Endothelial cell of umbilical vein (primary cell): ENCODE measurements around the gene STYK1. TPM values are rescaled to one million over a fixed set of nuclear protein-coding genes. Genes with fewer than 3 reads are reported as not detected.

ENCODE experiments used
- BruUV-seq: library from RNA; stranded (reverse); fragments of 400-500 nt; replicated peaks from 2 replicates; lab custom pipeline; 2021; lab: Mats Ljungman, UMichigan
- CTCF ChIA-PET: fragments of 300-600, 350-600 bp; sonication (Branson Sonifier 250); formaldehyde crosslinking; loops from one replicate; lab custom pipeline; 2021; ENCODE audit warnings: antibody characterized with exemption, inconsistent platforms; lab: Charles Lee
- POLR2A ChIA-PET: fragments of 300-600, 350-600 bp; sonication (Branson Sonifier 250); formaldehyde crosslinking; loops from one replicate; lab custom pipeline; 2021; ENCODE audit warnings: antibody characterized with exemption, inconsistent platforms; lab: Charles Lee
- DNase-seq: peaks from one replicate; pipeline ENCODE4 v3.0.0-alpha.2; 2011; ENCODE audit warnings: low read depth, low spot score
- FAIRE-seq: peaks from 2 replicates; lab custom pipeline; 2011; peaks lifted over from hg19 to GRCh38; lab: Jason Lieb, UNC
- H2AFZ ChIP-seq: 2 replicates; pipeline ENCODE4 v1.6.0; 2012; ENCODE audit warnings: low read depth, low read length, control low read depth, inconsistent platforms
- H3K27ac ChIP-seq: 2 replicates; pipeline ENCODE4 v1.5.1; 2011; ENCODE audit warnings: low read depth, mild to moderate bottlenecking, control low read depth, low read length, moderate library complexity; ENCODE audit not compliant: insufficient read depth
- H3K27me3 ChIP-seq, 2 experiments: 2 replicates each; pipeline versions ENCODE4 v1.6.0 to v1.6.1; 2011; ENCODE audit warnings: low read length in 2 of 2, mixed read lengths in 1 of 2; ENCODE audit not compliant: control insufficient read depth in 2 of 2, insufficient read depth in 2 of 2
- H3K36me3 ChIP-seq, 2 experiments: 2 replicates in 1 of 2; 3 replicates in 1 of 2; pipeline ENCODE4 v1.5.1; 2011; ENCODE audit warnings: low read length in 2 of 2, mild to moderate bottlenecking in 1 of 2, moderate library complexity in 1 of 2; ENCODE audit not compliant: control insufficient read depth in 2 of 2, insufficient read depth in 2 of 2; ENCODE audit errors: extremely low read depth in 1 of 2
- H3K4me1 ChIP-seq: 3 replicates; pipeline ENCODE4 v1.5.1; 2011; ENCODE audit warnings: mild to moderate bottlenecking, low read length; ENCODE audit not compliant: control insufficient read depth, insufficient read depth; ENCODE audit errors: extremely low read depth
- H3K4me2 ChIP-seq: 2 replicates; pipeline ENCODE4 v1.6.1; 2011; ENCODE audit warnings: low read length, control low read depth, mixed read lengths; ENCODE audit not compliant: insufficient read depth
- H3K4me3 ChIP-seq, 3 experiments: fragments of 200-600 bp in 1 of 3; sonication (generic), shearing (Covaris generic) in 1 of 3; replicated peaks in 1 of 3; 2 replicates each; pipeline ENCODE4 v1.5.1; 2011 to 2016; ENCODE audit warnings: control low read depth in 3 of 3, low read length in 3 of 3, mild to moderate bottlenecking in 2 of 3, inconsistent platforms in 1 of 3, low read depth in 1 of 3, moderate library complexity in 1 of 3; ENCODE audit not compliant: insufficient read depth in 1 of 3
- H3K79me2 ChIP-seq: 2 replicates; pipeline ENCODE4 v1.6.0; 2012; ENCODE audit warnings: low read length, inconsistent platforms; ENCODE audit not compliant: control insufficient read depth, insufficient read depth
- H3K9ac ChIP-seq: replicated peaks from 2 replicates; pipeline ENCODE3; 2011; ENCODE audit warnings: low read length, control low read depth; ENCODE audit not compliant: insufficient read depth; ENCODE audit errors: extremely low read depth
- H3K9me1 ChIP-seq: replicated peaks from 3 replicates; pipeline ENCODE4 v1.6.0; 2011; ENCODE audit warnings: mild to moderate bottlenecking, low read length; ENCODE audit not compliant: control insufficient read depth, insufficient read depth; ENCODE audit errors: extremely low read depth
- H3K9me3 ChIP-seq: replicated peaks from 2 replicates; pipeline ENCODE4 v1.5.1; 2012; ENCODE audit warnings: low read length, inconsistent platforms; ENCODE audit not compliant: control insufficient read depth, insufficient read depth
- H4K20me1 ChIP-seq: replicated peaks from 2 replicates; pipeline ENCODE3; 2011; ENCODE audit warnings: mild to moderate bottlenecking, low read length; ENCODE audit not compliant: control insufficient read depth, insufficient read depth; ENCODE audit errors: extremely low read depth
- CTCF ChIP-seq, 2 donors: IDR thresholded peaks; 1 replicate in 1 of 2; 2 replicates in 1 of 2; pipeline ENCODE4 v1.5.1; 2011; ENCODE audit warnings: low read length in 2 of 2, mild to moderate bottlenecking in 2 of 2, moderate library complexity in 2 of 2, control low read depth in 1 of 2, inconsistent platforms in 1 of 2, low read depth in 1 of 2; ENCODE audit not compliant: insufficient read depth in 1 of 2; ENCODE audit errors: extremely low read depth in 1 of 2
- EZH2 ChIP-seq: IDR thresholded peaks from 2 replicates; pipeline ENCODE4 v1.6.1; 2012; ENCODE audit warnings: borderline replicate concordance, low read depth, mild to moderate bottlenecking, moderate library complexity, low read length, inconsistent platforms; ENCODE audit not compliant: severe bottlenecking
- FOS ChIP-seq: IDR thresholded peaks from 2 replicates; pipeline ENCODE4 v1.6.1; 2011; ENCODE audit warnings: mild to moderate bottlenecking, low read length, moderate library complexity, borderline replicate concordance; ENCODE audit not compliant: insufficient read depth
- GATA2 ChIP-seq: IDR thresholded peaks from 2 replicates; pipeline ENCODE4 v1.7.0; 2011; ENCODE audit warnings: low read depth, mild to moderate bottlenecking, moderate library complexity, mixed read lengths, low read length; ENCODE audit not compliant: insufficient read length, insufficient read depth
- JUN ChIP-seq: IDR thresholded peaks from 2 replicates; pipeline ENCODE4 v1.6.1; 2011; ENCODE audit warnings: borderline replicate concordance, low read depth; ENCODE audit not compliant: insufficient read length, insufficient read depth
- MYC ChIP-seq: IDR thresholded peaks from one replicate; pipeline ENCODE4 v1.6.1; 2011; ENCODE audit warnings: mild to moderate bottlenecking, low read depth, low read length
- POLR2A ChIP-seq: IDR thresholded peaks from 2 replicates; pipeline ENCODE4 v1.6.1; 2012; ENCODE audit warnings: low read depth, mild to moderate bottlenecking, control low read depth, low read length
- POLR2AphosphoS5 ChIP-seq: IDR thresholded peaks from 2 replicates; pipeline ENCODE4 v1.6.1; 2012; ENCODE audit warnings: low read depth, mild to moderate bottlenecking, control low read depth, low read length, moderate library complexity; ENCODE audit not compliant: insufficient read depth
- dilution Hi-C: fragments of 300-500 bp; cut with MboI; formaldehyde crosslinking; loops from one replicate; pipeline ENCODE4 v1.15.0; 2019; ENCODE audit warnings: low sequenced_read_pairs; ENCODE audit not compliant: extremely low pct_ligation_motif_present
- intact Hi-C: fragments of 100-400 bp; cut with micrococcal nuclease; formaldehyde crosslinking; loops from one replicate; pipeline ENCODE4 v1.10.0; 2022
- polyA plus RNA-seq, 4 experiments: library from polyadenylated mRNA; depleted of rRNA in 3 of 4; stranded (reverse) in 3 of 4; unstranded in 1 of 4; fragments of >200 nt; gene quantifications; 2 replicates each; pipeline versions ENCODE4 v1.2.1 to v1.2.3, GENCODE V29; 2011 to 2012; ENCODE audit warnings: missing spikeins in 1 of 4
- total RNA-seq: library from RNA; stranded (reverse); gene quantifications from 2 replicates; pipeline ENCODE4 v1.2.3, GENCODE V29; 2021

STYK1 gene
- total and polyA plus RNA-seq, 2 donors (not counting 3 experiments of a cell fraction or from before 2014, with no cell fraction given) = 7.7 to 15.2 TPM

GRCh38 chr12:10632226-10632625 lies 41.6 kb downstream of the STYK1 start:
- H3K9ac ChIP-seq = no peak overlapping the region

More at GRCh38 chr12:10632226-10632625, 41.6 kb downstream of the STYK1 start:
- DNase-seq (no peak), FAIRE-seq (no peak)
- no TSS peak for BruUV-seq
- no peak overlapping the region for H3K4me2 ChIP-seq
- no peak overlapping the region for H2AFZ ChIP-seq
- H4K20me1 ChIP-seq = no peaks in the 10 kb centered on the region
- intact Hi-C loops = no loop called here
- no peaks in the 10 kb centered on the region for H3K4me1 ChIP-seq
- H3K27me3 ChIP-seq = no peaks in the 10 kb centered on the region
- no peaks in the 10 kb centered on the region for H3K9me1 ChIP-seq
- peaks cover 6 to 25% of the 10 kb centered on the region in 2 experiments for H3K36me3 ChIP-seq
- no peak overlapping the region for H3K27ac ChIP-seq
- dilution Hi-C loops = no loop called here
- no peak overlapping the region for H3K4me3 ChIP-seq
- H3K9me3 ChIP-seq = no peaks in the 10 kb centered on the region
- CTCF ChIA-PET = interaction anchor here (1.5 kb wide), 1 partner anchor 14 kb away, joined by 4 read pairs; no protein-coding TSS in a partner anchor
- POLR2A ChIA-PET = no interaction called here
- no peak for TF ChIP-seq MYC
- TF ChIP-seq POLR2A = no peak
- no peak for TF ChIP-seq CTCF (IDR thresholded peaks at IDR 0.05; ENCODE audit: extremely low read depth in 1 of 2, insufficient read depth in 1 of 2, low read depth in 1 of 2, low read length in 2 of 2)
- no peak for TF ChIP-seq POLR2AphosphoS5
- no peak for TF ChIP-seq EZH2
- TF ChIP-seq FOS = no peak
- no peak for TF ChIP-seq JUN
- TF ChIP-seq GATA2 = no peak
- peaks cover 6% of the 10 kb centered on the region for H3K79me2 ChIP-seq
